ENCODE results near the gene DBN1.

- TF ChIP-seq, protein P1, sequence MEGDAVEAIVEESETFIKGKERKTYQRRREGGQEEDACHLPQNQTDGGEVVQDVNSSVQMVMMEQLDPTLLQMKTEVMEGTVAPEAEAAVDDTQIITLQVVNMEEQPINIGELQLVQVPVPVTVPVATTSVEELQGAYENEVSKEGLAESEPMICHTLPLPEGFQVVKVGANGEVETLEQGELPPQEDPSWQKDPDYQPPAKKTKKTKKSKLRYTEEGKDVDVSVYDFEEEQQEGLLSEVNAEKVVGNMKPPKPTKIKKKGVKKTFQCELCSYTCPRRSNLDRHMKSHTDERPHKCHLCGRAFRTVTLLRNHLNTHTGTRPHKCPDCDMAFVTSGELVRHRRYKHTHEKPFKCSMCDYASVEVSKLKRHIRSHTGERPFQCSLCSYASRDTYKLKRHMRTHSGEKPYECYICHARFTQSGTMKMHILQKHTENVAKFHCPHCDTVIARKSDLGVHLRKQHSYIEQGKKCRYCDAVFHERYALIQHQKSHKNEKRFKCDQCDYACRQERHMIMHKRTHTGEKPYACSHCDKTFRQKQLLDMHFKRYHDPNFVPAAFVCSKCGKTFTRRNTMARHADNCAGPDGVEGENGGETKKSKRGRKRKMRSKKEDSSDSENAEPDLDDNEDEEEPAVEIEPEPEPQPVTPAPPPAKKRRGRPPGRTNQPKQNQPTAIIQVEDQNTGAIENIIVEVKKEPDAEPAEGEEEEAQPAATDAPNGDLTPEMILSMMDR (conservative IDR thresholded peaks at IDR 0.05 in 1 of 2, IDR thresholded peaks at IDR 0.05 in 1 of 2; ENCODE audit: low read depth in 1 of 2, low read length in 2 of 2), result peak; percentile 50 to 55
- no peak for TF ChIP-seq EZH2 (IDR thresholded peaks at IDR 0.05; ENCODE audit: low read length, missing control alignments)
These were observed 18.1 kb upstream of the DBN1 start for GRCh38 chr5:177491429-177491945.

All from fibroblast of lung (primary cell).